ENCODE measurements around the gene ZNF329. TPM values are rescaled to one million over a fixed set of nuclear protein-coding genes. Genes with fewer than 3 reads are reported as not detected.

The ZNF329 gene
- polyA plus RNA-seq, 1 of the 3 experiments (the other 2 are of a cell fraction), result 3.6 TPM

DNA sequence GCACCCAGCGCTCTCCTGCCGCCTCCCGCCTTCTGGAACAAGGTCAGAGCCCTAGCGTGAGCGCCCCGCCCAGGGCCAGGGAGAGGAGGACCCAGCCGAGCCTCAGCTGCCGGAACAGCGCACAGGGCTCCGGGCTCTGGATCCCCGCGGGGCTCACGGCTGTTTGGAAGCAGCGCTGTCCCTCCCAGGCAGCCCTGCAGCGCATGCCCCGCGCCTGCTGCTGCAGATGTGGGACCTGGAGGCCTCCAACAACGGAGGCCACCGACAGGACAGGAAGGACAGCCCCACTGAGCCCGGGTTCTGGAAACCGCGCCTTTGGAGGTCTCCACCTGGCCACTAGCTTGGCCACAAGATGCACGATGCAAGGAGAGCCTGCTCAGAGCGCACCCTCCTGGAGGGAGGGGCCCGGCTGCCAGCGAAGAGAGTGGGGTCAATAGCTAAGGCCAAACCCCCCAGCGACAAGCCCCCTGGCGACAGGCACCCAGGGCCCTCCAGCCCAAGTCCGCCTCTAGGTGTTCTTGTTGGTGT is 65.2 kb downstream of the ZNF329 start (continued):
- TF ChIP-seq, protein P1, sequence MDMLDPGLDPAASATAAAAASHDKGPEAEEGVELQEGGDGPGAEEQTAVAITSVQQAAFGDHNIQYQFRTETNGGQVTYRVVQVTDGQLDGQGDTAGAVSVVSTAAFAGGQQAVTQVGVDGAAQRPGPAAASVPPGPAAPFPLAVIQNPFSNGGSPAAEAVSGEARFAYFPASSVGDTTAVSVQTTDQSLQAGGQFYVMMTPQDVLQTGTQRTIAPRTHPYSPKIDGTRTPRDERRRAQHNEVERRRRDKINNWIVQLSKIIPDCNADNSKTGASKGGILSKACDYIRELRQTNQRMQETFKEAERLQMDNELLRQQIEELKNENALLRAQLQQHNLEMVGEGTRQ (IDR thresholded peaks at IDR 0.05; ENCODE audit: borderline replicate concordance, low read depth, low read length), result no peak
- TF ChIP-seq RXRA (IDR thresholded peaks at IDR 0.05; ENCODE audit: borderline replicate concordance, low read depth) (no peak), ELF1 (IDR thresholded peaks at IDR 0.05) (no peak), TEAD4 (IDR thresholded peaks at IDR 0.05; ENCODE audit: borderline replicate concordance, insufficient read depth) (no peak), CHD2 (IDR thresholded peaks at IDR 0.05; ENCODE audit: low read length, partially characterized antibody) (no peak), NRF1 (IDR thresholded peaks at IDR 0.05; ENCODE audit: low read depth, low read length) (no peak), SMC3 (IDR thresholded peaks at IDR 0.05; ENCODE audit: low read depth, low read length) (no peak), RFX5 (IDR thresholded peaks at IDR 0.05; ENCODE audit: low read length) (no peak)
- TF ChIP-seq, protein P2, sequence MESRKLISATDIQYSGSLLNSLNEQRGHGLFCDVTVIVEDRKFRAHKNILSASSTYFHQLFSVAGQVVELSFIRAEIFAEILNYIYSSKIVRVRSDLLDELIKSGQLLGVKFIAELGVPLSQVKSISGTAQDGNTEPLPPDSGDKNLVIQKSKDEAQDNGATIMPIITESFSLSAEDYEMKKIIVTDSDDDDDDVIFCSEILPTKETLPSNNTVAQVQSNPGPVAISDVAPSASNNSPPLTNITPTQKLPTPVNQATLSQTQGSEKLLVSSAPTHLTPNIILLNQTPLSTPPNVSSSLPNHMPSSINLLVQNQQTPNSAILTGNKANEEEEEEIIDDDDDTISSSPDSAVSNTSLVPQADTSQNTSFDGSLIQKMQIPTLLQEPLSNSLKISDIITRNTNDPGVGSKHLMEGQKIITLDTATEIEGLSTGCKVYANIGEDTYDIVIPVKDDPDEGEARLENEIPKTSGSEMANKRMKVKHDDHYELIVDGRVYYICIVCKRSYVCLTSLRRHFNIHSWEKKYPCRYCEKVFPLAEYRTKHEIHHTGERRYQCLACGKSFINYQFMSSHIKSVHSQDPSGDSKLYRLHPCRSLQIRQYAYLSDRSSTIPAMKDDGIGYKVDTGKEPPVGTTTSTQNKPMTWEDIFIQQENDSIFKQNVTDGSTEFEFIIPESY (IDR thresholded peaks at IDR 0.05; ENCODE audit: borderline replicate concordance, low read depth), result no peak
- TF ChIP-seq, protein P3, sequence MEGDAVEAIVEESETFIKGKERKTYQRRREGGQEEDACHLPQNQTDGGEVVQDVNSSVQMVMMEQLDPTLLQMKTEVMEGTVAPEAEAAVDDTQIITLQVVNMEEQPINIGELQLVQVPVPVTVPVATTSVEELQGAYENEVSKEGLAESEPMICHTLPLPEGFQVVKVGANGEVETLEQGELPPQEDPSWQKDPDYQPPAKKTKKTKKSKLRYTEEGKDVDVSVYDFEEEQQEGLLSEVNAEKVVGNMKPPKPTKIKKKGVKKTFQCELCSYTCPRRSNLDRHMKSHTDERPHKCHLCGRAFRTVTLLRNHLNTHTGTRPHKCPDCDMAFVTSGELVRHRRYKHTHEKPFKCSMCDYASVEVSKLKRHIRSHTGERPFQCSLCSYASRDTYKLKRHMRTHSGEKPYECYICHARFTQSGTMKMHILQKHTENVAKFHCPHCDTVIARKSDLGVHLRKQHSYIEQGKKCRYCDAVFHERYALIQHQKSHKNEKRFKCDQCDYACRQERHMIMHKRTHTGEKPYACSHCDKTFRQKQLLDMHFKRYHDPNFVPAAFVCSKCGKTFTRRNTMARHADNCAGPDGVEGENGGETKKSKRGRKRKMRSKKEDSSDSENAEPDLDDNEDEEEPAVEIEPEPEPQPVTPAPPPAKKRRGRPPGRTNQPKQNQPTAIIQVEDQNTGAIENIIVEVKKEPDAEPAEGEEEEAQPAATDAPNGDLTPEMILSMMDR (IDR thresholded peaks at IDR 0.05), result no peak

DNA sequence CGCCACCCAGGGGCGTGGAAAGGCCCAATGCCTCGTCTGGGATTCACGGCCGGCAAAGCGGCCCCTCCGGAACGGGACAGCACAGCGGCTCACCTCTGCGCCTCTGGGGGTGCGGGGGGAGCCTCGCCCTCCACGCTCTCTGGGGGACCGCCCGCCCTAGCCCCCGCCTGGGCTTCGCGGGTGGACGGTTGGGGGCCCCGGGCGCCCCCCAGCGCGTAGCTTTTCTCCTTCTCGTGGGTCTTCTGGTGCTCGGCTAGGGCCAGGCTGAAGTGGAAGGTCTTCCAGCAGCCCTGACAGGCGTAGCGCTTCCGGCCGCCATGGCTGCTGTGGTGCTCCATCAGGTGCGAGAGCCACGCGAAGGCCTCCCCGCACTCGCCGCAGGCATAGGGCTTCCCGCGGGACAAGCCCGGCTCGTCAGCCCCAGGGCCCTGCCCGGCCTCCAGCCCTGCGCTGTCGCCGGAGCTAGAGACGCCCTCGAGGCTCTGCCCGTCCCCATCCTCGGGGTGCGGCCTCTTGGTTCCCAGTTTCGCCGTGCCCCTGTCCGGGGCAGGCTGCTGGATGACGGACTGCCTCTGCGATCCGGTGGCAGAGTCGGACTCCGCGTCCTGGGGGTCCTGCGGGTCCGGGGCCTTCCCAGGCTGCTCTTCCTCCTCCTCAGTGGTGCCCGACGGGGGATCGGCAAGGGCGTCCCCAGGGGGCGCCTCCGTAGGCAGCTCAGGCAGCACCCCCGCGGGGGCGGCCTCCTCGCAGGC is 65.8 kb downstream of the ZNF329 start:
- no peaks in the 10 kb centered on the region for H3K4me1 ChIP-seq (ENCODE audit: control insufficient read depth in 1 of 2, insufficient read depth in 2 of 2, low read depth in 1 of 2, low read length in 1 of 2)
- H3K4me3 ChIP-seq (ENCODE audit: low read depth in 2 of 2, low read length in 1 of 2), result no peak overlapping the region; a peak in 1 of 4 replicates
- CTCF ChIA-PET, result no interaction called here
- no peak for DNase-seq
- no peaks in the 10 kb centered on the region for H3K36me3 ChIP-seq (replicated peaks in 1 of 2; ENCODE audit: control insufficient read depth in 1 of 2, insufficient read depth in 2 of 2, low read length in 1 of 2)
- H3K4me2 ChIP-seq, result no peak overlapping the region
- H3K27me3 ChIP-seq (ENCODE audit: insufficient read depth), result no peaks in the 10 kb centered on the region
- no peaks in the 10 kb centered on the region for H3F3A ChIP-seq (replicated peaks; ENCODE audit: insufficient read depth)
- H3K9ac ChIP-seq, result no peak overlapping the region
- POLR2A ChIA-PET, result no interaction called here
- WGBS (ENCODE audit: low lambda C conversion rate), result 88% methylated on average over 19 of the region's 69 CpGs
- H3K9me2 ChIP-seq, result no peaks in the 10 kb centered on the region
- H3K9me3 ChIP-seq, result no peaks in the 10 kb centered on the region
- H3K27ac ChIP-seq (ENCODE audit: low read depth in 2 of 2, low read length in 1 of 2), result no peak overlapping the region
- no peak overlapping the region for H2AFZ ChIP-seq (ENCODE audit: low read depth)
- no peaks in the 10 kb centered on the region for H3K79me2 ChIP-seq (ENCODE audit: insufficient read depth)
- H4K20me1 ChIP-seq (ENCODE audit: insufficient read depth), result no peaks in the 10 kb centered on the region
- TF ChIP-seq CHD2 (IDR thresholded peaks at IDR 0.05; ENCODE audit: low read length, partially characterized antibody) (no peak), EP300 (IDR thresholded peaks at IDR 0.05; ENCODE audit: borderline replicate concordance in 1 of 2, low read depth in 1 of 2, low read length in 1 of 2) (no peak), RCOR1 (IDR thresholded peaks at IDR 0.05; ENCODE audit: low read length) (no peak), TAF1 (IDR thresholded peaks at IDR 0.05; ENCODE audit: borderline replicate concordance, low read depth, low read length) (no peak), EZH2phosphoT487 (IDR thresholded peaks at IDR 0.05; ENCODE audit: borderline replicate concordance, low read depth) (no peak), NFIC (IDR thresholded peaks at IDR 0.05; ENCODE audit: borderline replicate concordance) (no peak), SIN3A (IDR thresholded peaks at IDR 0.05; ENCODE audit: borderline replicate concordance, low read depth, low read length) (no peak), MEF2A (IDR thresholded peaks at IDR 0.05; ENCODE audit: borderline replicate concordance, low read depth) (no peak), NRF1 (IDR thresholded peaks at IDR 0.05; ENCODE audit: low read depth, low read length) (no peak), TEAD4 (IDR thresholded peaks at IDR 0.05; ENCODE audit: borderline replicate concordance, insufficient read depth) (no peak)
- TF ChIP-seq, protein P4, sequence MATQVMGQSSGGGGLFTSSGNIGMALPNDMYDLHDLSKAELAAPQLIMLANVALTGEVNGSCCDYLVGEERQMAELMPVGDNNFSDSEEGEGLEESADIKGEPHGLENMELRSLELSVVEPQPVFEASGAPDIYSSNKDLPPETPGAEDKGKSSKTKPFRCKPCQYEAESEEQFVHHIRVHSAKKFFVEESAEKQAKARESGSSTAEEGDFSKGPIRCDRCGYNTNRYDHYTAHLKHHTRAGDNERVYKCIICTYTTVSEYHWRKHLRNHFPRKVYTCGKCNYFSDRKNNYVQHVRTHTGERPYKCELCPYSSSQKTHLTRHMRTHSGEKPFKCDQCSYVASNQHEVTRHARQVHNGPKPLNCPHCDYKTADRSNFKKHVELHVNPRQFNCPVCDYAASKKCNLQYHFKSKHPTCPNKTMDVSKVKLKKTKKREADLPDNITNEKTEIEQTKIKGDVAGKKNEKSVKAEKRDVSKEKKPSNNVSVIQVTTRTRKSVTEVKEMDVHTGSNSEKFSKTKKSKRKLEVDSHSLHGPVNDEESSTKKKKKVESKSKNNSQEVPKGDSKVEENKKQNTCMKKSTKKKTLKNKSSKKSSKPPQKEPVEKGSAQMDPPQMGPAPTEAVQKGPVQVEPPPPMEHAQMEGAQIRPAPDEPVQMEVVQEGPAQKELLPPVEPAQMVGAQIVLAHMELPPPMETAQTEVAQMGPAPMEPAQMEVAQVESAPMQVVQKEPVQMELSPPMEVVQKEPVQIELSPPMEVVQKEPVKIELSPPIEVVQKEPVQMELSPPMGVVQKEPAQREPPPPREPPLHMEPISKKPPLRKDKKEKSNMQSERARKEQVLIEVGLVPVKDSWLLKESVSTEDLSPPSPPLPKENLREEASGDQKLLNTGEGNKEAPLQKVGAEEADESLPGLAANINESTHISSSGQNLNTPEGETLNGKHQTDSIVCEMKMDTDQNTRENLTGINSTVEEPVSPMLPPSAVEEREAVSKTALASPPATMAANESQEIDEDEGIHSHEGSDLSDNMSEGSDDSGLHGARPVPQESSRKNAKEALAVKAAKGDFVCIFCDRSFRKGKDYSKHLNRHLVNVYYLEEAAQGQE (IDR thresholded peaks at IDR 0.05; ENCODE audit: low read depth, low read length), result no peak
- TF ChIP-seq, protein P5, sequence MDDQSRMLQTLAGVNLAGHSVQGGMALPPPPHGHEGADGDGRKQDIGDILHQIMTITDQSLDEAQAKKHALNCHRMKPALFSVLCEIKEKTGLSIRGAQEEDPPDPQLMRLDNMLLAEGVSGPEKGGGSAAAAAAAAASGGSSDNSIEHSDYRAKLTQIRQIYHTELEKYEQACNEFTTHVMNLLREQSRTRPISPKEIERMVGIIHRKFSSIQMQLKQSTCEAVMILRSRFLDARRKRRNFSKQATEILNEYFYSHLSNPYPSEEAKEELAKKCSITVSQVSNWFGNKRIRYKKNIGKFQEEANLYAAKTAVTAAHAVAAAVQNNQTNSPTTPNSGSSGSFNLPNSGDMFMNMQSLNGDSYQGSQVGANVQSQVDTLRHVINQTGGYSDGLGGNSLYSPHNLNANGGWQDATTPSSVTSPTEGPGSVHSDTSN (IDR thresholded peaks at IDR 0.05), result no peak
- TF ChIP-seq, protein P6, sequence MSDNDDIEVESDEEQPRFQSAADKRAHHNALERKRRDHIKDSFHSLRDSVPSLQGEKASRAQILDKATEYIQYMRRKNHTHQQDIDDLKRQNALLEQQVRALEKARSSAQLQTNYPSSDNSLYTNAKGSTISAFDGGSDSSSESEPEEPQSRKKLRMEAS (IDR thresholded peaks at IDR 0.05; ENCODE audit: low read depth), result no peak
